MCF 10A (cell line): ENCODE data around the gene MDM2. TPM values are rescaled to one million over a fixed set of nuclear protein-coding genes. Genes with fewer than 3 reads are reported as not detected.

Experiments
- BruUV-seq: library from RNA; stranded (reverse); fragments of 400-500 nt; replicated peaks from 2 replicates; lab custom pipeline; 2021; lab: Mats Ljungman, UMichigan
- CTCF ChIA-PET: fragments of 300-600 bp; sonication (Branson Sonifier 250); formaldehyde crosslinking; extraction: SDS; loops from one replicate; lab custom pipeline; 2021; ENCODE audit warnings: antibody characterized with exemption, inconsistent platforms; lab: Yijun Ruan, JAX
- POLR2A ChIA-PET: fragments of 300-600, 350-650 bp; sonication (Branson Sonifier 250); formaldehyde crosslinking; extraction: SDS; loops from one replicate; lab custom pipeline; 2020; ENCODE audit warnings: antibody characterized with exemption, inconsistent platforms; lab: Yijun Ruan, JAX
- DNase-seq: peaks from one replicate; pipeline ENCODE4 v3.0.0-alpha.2; 2018; ENCODE audit not compliant: unreplicated experiment
- H3K27ac Mint-ChIP-seq: one replicate; pipeline ENCODE4 v1.8.0; 2022; ENCODE audit warnings: mild to moderate bottlenecking, low read depth, mixed read lengths; ENCODE audit not compliant: unreplicated experiment
- H3K27me3 Mint-ChIP-seq: one replicate; pipeline ENCODE4 v1.8.0; 2022; ENCODE audit warnings: mixed read lengths; ENCODE audit not compliant: insufficient read depth, unreplicated experiment
- H3K36me3 Mint-ChIP-seq: one replicate; pipeline ENCODE4 v1.8.0; 2022; ENCODE audit warnings: mild to moderate bottlenecking, moderate library complexity, mixed read lengths; ENCODE audit not compliant: insufficient read depth, unreplicated experiment
- H3K4me1 Mint-ChIP-seq: one replicate; pipeline ENCODE4 v1.8.0; 2022; ENCODE audit warnings: mixed read lengths; ENCODE audit not compliant: insufficient read depth, unreplicated experiment
- H3K4me3 Mint-ChIP-seq: one replicate; pipeline ENCODE4 v1.8.0; 2022; ENCODE audit warnings: mild to moderate bottlenecking, moderate library complexity, mixed read lengths; ENCODE audit not compliant: unreplicated experiment
- H3K9me3 Mint-ChIP-seq: one replicate; pipeline ENCODE4 v1.8.0; 2022; ENCODE audit warnings: mixed read lengths; ENCODE audit not compliant: unreplicated experiment
- intact Hi-C: fragments of 100-400 bp; cut with micrococcal nuclease; formaldehyde crosslinking; loops from 2 replicates; pipeline ENCODE4 v1.14.1; 2022
- total RNA-seq: library from RNA; stranded (reverse); gene quantifications from 2 replicates; pipeline ENCODE4 v1.2.3, GENCODE V29; 2022
- TF ChIP-seq, protein P1 (sequence below): fragments of 200-600 bp; IDR thresholded peaks from one replicate; pipeline ENCODE4 v1.8.0; 2022; ENCODE audit warnings: antibody characterized with exemption, mild to moderate bottlenecking; ENCODE audit not compliant: unreplicated experiment

MDM2 gene
- total RNA-seq, 1 experiment from 2014 or later: 383 TPM

DNA sequence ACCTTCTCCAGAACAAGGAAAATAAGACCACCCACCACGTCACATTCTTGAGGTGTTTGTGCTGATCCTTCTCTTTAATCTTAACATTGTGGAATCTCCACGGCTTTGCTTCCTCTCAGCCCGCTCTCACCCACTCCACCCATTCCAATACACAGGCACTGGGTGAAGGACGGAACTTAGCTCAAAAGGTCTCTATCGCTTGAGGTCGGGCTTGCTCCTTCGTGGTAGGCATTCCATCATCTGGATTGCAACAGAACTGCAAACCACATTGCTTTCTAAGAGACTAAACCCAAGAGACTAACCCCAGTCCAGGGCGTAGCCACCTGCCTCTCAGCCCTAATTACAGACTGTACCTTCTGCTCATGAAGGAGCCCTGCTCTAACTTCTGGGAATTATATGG, 24.0 kb upstream of the MDM2 start:
- DNase-seq: no peak
- no peaks in the 10 kb centered on the region for H3K9me3 Mint-ChIP-seq
- ChIA-PET POLR2A (interaction anchor here (0.6 to 9.9 kb wide), 3 partner anchors 22 to 166 kb away, joined by 3 to 185 read pairs (median 4); partner anchors contain the start of gene MDM2), CTCF (interaction anchor here (0.5 to 1.5 kb wide), 5 partner anchors 10 to 491 kb away, joined by 3 to 5 read pairs (median 5); partner anchors contain the start of gene MDM2)
- BruUV-seq: no TSS peak
- peak overlapping the region; percentile 3 for H3K27ac Mint-ChIP-seq
- H3K4me3 Mint-ChIP-seq: no peak overlapping the region
- H3K36me3 Mint-ChIP-seq: peaks cover 6% of the 10 kb centered on the region
- peaks cover 49% of the 10 kb centered on the region for H3K4me1 Mint-ChIP-seq
- intact Hi-C loops: no loop called here
- H3K27me3 Mint-ChIP-seq: no peaks in the 10 kb centered on the region
- TF ChIP-seq, protein P1, sequence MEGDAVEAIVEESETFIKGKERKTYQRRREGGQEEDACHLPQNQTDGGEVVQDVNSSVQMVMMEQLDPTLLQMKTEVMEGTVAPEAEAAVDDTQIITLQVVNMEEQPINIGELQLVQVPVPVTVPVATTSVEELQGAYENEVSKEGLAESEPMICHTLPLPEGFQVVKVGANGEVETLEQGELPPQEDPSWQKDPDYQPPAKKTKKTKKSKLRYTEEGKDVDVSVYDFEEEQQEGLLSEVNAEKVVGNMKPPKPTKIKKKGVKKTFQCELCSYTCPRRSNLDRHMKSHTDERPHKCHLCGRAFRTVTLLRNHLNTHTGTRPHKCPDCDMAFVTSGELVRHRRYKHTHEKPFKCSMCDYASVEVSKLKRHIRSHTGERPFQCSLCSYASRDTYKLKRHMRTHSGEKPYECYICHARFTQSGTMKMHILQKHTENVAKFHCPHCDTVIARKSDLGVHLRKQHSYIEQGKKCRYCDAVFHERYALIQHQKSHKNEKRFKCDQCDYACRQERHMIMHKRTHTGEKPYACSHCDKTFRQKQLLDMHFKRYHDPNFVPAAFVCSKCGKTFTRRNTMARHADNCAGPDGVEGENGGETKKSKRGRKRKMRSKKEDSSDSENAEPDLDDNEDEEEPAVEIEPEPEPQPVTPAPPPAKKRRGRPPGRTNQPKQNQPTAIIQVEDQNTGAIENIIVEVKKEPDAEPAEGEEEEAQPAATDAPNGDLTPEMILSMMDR: no peak

DNA sequence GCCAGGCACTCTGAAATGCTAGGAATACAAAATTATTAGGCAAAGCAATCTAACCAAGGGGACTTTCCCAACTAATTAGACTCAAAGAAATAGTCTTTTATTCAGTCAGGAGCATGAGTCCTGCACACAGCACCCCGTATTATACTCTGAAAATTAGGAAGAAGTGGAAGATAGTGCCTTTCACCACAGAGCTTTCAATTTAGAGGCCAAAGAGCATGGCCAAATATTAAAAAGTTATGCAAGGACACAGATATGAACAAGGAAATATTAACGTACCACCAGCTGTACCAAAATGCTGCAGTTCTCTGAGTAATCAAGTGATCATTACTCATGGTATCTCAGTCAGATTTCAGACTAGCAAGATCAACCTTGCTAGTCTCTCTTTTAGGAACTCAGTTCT, 22.6 kb upstream of the MDM2 start:
- CTCF ChIA-PET: interaction anchor here (0.5 to 3.1 kb wide), 5 partner anchors 23 to 563 kb away, joined by 3 to 13 read pairs (median 3); partner anchors contain the start of genes MDM2 and SLC35E3
- Mint-ChIP-seq H3K4me1 (peaks cover 43% of the 10 kb centered on the region), H3K27me3 (no peaks in the 10 kb centered on the region), H3K36me3 (peaks cover 6% of the 10 kb centered on the region), H3K4me3 (no peak overlapping the region), H3K27ac (peak overlapping the region; percentile 3), H3K9me3 (no peaks in the 10 kb centered on the region)
- no peak for DNase-seq
- BruUV-seq: no TSS peak
- intact Hi-C loops: loop anchor here (1.0 kb wide), 1 partner anchor 39 kb away; the partner anchor contains the start of gene SLC35E3
- TF ChIP-seq, protein P1: no peak
- POLR2A ChIA-PET: interaction anchor here (0.8 to 9.9 kb wide), 7 partner anchors 9 to 59 kb away, joined by 3 to 185 read pairs (median 5); partner anchors contain the start of genes MDM2 and SLC35E3

DNA sequence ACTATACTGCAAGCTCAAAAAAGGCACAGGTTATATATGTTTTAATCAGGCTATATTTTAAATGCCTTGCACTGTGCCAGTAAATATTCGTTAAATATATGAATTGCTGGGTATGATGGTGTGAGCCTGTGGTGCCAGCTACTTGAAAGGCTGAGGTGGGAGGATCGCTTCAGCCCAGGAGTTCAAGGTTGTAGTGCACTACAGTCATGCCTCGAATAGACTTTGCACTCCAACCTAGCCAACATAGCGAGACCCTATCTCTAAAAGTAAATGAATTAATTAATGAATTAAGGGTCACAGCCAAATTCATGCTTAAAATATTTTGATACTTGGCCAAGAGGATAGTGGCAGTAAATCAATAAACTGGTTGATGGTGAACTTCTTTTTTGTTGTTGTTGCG, 22.2 kb upstream of the MDM2 start:
- DNase-seq: no peak
- Mint-ChIP-seq H3K9me3 (no peaks in the 10 kb centered on the region), H3K4me3 (no peak overlapping the region), H3K27ac (peak overlapping the region; percentile 3), H3K4me1 (peaks cover 41% of the 10 kb centered on the region), H3K27me3 (no peaks in the 10 kb centered on the region), H3K36me3 (peaks cover 6% of the 10 kb centered on the region)
- intact Hi-C loops: loop anchor here (1.0 kb wide), 1 partner anchor 40 kb away; the partner anchor contains the start of gene SLC35E3
- POLR2A ChIA-PET: interaction anchor here (0.7 to 9.9 kb wide), 9 partner anchors 9 to 59 kb away, joined by 3 to 185 read pairs (median 5); partner anchors contain the start of genes MDM2 and SLC35E3
- TF ChIP-seq, protein P1: no peak
- BruUV-seq: no TSS peak
- CTCF ChIA-PET: interaction anchor here (0.5 to 3.1 kb wide), 6 partner anchors 11 to 563 kb away, joined by 3 to 13 read pairs (median 3); partner anchors contain the start of genes MDM2 and SLC35E3

DNA sequence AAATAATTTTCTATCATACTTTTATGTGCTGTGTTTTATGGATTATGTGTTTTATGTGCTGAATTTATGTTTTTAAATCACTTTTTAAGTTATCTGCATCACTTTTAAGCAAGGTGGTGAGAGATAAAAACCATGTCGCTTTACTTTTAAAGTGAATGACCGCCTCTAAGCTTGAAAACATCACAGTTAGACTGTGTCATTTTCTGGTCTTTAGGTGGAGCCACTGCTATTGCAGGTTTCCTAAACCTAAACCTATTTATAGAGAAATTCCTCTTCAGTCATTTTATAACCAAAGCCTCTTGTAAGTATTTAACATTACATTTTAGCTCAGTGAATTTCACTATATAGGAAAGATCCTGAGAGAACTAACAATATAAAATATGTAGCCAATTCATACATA, 21.0 kb upstream of the MDM2 start:
- intact Hi-C loops: loop anchor here (1.0 kb wide), 1 partner anchor 21 kb away; the partner anchor contains the start of gene MDM2
- H3K27me3 Mint-ChIP-seq: no peaks in the 10 kb centered on the region
- peak overlapping the region; percentile 97 for H3K27ac Mint-ChIP-seq
- POLR2A ChIA-PET: interaction anchor here (0.7 to 9.9 kb wide), 14 partner anchors 9 to 112 kb away, joined by 3 to 185 read pairs (median 4); partner anchors contain the start of genes MDM2 and SLC35E3
- peaks cover 30% of the 10 kb centered on the region for H3K4me1 Mint-ChIP-seq
- peak overlapping the region; percentile 61 for H3K4me3 Mint-ChIP-seq
- CTCF ChIA-PET: interaction anchor here (0.7 to 3.1 kb wide), 9 partner anchors 9 to 371 kb away, joined by 3 to 13 read pairs (median 5); partner anchors contain the start of gene MDM2
- no peak for DNase-seq
- H3K9me3 Mint-ChIP-seq: no peaks in the 10 kb centered on the region
- TF ChIP-seq, protein P1: no peak
- BruUV-seq: TSS peak; percentile 99
- H3K36me3 Mint-ChIP-seq: no peaks in the 10 kb centered on the region
